ENCODE measurements around the gene APP.

- TF ChIP-seq CTCF (IDR thresholded peaks at IDR 0.05; ENCODE audit: insufficient read depth, low read length, poor library complexity, severe bottlenecking) (no peak), EZH2phosphoT487 (conservative IDR thresholded peaks at IDR 0.05; ENCODE audit: low read length) (no peak)
These were observed 142.4 kb downstream of the APP start for GRCh38 chr21:26028183-26028582.
